CD4-positive, alpha-beta T cell treated with Interleukin-21 for 1 hour (primary cell): ENCODE data around the gene OTX2.

ENCODE experiments used
- DNase-seq: peaks from one replicate; pipeline ENCODE4 v3.0.0-alpha.2; 2020

The OTX2 gene

DNA sequence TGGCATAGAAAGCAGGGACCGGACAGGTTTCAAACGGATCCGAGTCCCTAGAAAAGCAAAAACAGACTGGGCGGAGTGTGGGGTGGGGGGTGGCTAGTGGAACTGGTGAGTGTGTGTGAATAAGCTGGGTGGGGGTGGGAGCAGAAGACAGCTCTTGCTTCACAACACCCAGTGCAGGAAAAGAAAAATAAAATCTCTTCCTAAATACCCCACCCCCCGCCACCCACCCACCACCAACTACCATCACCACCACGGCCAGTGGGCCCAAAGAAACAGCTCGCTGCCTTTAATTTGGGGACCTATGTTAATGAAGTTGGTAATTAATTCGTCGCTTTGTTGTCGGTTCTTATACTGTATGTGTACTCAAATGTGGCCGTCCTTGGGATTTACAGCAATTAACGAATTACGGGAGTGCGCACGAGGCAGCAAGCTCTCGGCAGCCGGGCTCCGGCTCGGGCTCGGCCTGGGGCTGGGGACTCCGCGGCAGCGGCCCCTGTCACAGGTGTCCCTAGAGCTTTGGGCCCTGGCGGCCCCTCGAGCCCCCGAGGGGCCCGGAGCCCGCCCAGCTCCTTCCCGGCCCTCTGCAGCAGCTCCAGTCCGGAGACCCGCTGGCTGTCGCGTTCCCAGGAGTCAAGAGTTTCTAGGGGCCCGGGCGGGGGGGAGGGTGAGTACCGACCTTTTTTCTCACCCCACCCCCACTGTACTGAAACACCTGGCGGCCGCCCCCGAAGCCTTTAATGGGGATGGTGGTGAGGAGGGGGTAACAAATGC is 1.5 kb upstream of the OTX2 start:
- no peak for DNase-seq

DNA sequence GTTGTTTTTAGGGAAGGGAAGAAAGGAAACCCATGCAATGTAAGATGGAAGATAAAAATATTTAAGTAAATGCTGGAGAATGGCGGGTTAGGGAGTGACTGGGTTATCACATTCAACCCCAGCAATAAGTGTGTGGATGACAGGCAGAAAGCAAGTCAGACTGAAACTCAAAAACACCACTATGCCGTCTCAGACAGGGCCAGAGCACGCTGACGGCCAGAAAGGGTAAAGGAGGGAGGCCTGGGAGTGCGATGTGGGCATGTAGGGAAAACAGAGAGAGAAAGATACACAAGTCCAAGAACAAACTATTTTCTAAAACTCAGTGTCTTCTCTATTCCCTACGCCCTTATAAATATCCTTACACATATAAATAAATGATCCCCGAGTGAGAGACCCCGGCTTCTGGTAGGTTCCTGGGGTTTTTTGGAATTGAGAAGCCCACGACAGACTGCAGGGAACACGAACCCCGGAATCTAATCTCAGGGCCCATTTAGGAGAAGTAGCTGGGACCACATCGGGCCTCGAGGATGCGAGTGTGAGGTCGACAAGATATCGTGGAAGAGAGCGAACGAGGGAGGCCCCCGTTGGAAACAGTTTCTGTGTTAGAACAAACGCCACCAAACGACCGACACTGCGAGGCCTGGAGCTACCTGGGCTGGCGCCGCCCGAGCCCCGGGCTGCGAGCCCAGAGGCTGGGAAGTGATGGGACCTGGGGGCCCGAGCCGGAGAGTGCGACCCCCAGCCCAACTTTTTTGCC is 735 bp upstream of the OTX2 start:
- DNase-seq: no peak

DNA sequence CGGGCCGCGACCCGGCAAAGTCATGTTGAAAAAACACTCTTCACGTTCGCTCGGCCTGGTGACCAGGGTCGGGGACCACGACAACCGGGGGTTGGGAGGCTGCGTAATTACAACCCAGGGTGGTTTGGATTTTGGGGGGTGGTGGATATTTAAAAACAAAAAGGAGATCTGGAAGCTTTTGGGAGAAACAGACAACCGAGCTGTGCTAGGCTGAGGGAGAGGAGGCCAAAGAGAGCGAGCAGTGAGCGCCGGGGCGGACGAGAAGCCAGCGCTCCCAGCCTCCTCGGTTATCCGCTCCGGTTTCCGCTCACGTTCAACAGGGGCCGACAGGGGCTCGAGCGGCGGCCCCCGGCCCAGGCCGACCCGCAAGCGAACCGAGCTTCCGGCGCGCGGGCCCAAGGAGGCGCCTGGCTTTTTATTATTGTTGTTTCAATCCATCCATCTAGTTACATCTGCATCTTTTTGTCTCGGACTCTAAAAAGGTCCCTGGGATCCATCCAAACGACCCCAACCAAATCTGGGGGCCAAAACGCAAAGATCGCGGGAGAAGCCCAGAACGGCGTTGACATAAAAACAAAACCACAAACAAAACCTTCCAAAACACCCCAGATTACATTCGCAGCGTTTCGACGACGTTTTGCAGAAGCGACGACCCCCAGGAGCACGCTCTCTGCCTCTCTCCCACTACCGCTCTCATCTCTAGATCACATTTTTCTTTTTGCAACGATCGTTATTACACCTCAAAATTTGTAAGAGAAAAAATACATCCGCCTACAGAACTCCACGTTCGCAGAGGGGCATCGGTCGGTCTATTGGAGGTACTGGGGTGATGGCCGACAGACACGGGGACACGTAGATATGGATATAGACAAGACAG is 771 bp downstream of the OTX2 start:
- DNase-seq: no peak

GRCh38 chr14:56808383-56809269 is 1.7 kb downstream of the OTX2 start:
- no peak for DNase-seq

DNA sequence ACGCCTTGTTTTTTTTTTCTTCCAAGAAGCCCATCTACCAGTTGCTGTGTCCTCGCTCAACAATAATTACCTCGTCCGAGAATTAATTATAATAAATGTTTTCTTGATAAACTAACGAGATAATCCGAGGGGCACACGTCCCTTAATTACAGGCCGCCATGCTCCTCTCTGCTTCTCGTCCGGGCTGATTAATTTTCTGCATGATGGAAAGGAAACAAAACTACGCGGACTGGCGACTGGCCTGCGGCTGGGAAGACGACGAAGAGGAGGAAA is 2.2 kb downstream of the OTX2 start:
- DNase-seq: no peak

GRCh38 chr14:56807386-56808109 is 2.7 kb downstream of the OTX2 start:
- no peak for DNase-seq

GRCh38 chr14:56806760-56807159 is 3.5 kb downstream of the OTX2 start:
- no peak for DNase-seq

- DNase-seq: no peak
These were observed 4.1 kb downstream of the OTX2 start for GRCh38 chr14:56805992-56806727.

- no peak for DNase-seq
These were observed 4.9 kb downstream of the OTX2 start for GRCh38 chr14:56805201-56805991.

- no peak for DNase-seq
These were observed 6.3 kb downstream of the OTX2 start for GRCh38 chr14:56803816-56804535.

- no peak for DNase-seq
These were observed 8.4 kb downstream of the OTX2 start for GRCh38 chr14:56801920-56802319.

GRCh38 chr14:56799343-56799645 is 11.0 kb downstream of the OTX2 start:
- no peak for DNase-seq

- DNase-seq: no peak
These were observed 11.6 kb downstream of the OTX2 start for GRCh38 chr14:56798447-56799342.

GRCh38 chr14:56797569-56798446 is 12.5 kb downstream of the OTX2 start:
- DNase-seq: no peak

DNA sequence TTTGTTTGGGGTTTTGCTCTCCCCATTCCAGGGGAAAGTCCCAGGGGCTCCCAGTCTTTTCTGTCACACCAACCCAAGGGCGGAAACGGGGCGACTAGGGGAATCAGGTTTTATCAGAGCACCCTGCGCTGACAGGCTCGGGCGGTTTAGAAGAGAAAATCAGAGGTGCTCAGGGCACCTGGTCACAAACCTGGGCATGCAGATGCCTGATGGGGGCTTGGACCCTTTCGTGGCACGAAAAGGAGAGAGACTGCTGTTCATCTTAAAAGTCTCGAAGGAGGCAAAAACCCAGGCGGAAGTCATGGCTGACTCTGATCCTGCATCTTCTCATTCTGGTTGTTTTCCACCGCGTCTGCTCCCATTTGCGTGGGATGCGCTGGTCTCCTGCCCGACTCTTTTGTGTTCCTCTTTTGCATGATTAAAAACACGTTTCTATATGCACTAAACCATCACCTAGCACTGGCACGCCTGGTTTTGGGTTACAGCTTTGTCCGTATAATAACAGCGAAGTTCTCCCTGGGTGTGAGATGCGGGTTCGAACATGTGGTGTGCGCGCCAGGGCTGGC is 13.2 kb downstream of the OTX2 start:
- DNase-seq: no peak

- DNase-seq: no peak
These were observed 14.0 kb downstream of the OTX2 start for GRCh38 chr14:56796259-56796658.

DNA sequence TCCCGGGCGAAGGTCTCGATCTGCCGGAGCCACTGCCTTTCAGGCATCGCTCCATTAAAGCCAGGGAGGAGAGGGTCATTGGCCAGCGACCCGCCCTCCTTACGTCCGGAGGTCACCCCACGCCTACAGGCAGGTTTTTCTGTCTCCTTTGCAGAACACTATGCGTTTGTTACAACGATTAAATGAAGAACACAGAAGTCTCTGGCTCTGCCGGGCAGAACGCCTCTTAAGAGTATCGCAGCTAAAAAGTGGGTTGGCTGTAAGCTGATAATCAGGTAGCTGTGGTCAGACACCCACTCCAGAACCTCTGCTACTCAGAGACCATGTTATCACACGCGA is 15.0 kb downstream of the OTX2 start:
- DNase-seq: no peak
